ENCODE measurements around the gene VSIG8. TPM values are rescaled to one million over a fixed set of nuclear protein-coding genes. Genes with fewer than 3 reads are reported as not detected.

The VSIG8 gene
- total and polyA plus RNA-seq, 12 donors: 0.44 TPM; not detected in 11

DNA sequence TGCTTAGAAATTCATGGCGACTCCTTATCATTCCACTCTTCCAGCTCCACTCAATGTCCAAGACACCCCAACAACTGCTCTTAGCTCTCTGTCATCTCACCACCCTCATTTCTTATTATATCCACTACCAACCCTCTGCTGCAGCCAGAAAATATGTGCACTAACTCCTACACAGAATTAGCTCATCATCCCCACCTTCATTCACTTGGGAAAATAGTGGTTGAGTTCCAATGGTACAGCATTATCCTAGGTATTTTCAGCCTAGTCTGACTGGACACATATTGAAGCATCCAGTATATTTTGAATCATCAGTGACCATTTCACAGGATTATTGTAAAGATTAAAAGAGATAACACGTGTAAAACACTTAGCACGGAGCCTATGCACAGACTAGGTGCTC is 16.7 kb upstream of the VSIG8 start:
- intact Hi-C loops (cut with DNase I): no loop called here
- Histone ChIP-seq H3K27me3 (peaks cover 0 to 2% (median 0%) of the 10 kb centered on the region in 7 donors), H3K36me3 (no peaks in the 10 kb centered on the region), H3K9me3 (no peaks in the 10 kb centered on the region), H3K4me1 (peaks cover 0 to 33% (median 0%) of the 10 kb centered on the region in 9 donors), H3K4me3 (no peak overlapping the region), H3K27ac (no peak overlapping the region)
- no peak for DNase-seq
- ATAC-seq: no peak
- TF ChIP-seq, protein P1, sequence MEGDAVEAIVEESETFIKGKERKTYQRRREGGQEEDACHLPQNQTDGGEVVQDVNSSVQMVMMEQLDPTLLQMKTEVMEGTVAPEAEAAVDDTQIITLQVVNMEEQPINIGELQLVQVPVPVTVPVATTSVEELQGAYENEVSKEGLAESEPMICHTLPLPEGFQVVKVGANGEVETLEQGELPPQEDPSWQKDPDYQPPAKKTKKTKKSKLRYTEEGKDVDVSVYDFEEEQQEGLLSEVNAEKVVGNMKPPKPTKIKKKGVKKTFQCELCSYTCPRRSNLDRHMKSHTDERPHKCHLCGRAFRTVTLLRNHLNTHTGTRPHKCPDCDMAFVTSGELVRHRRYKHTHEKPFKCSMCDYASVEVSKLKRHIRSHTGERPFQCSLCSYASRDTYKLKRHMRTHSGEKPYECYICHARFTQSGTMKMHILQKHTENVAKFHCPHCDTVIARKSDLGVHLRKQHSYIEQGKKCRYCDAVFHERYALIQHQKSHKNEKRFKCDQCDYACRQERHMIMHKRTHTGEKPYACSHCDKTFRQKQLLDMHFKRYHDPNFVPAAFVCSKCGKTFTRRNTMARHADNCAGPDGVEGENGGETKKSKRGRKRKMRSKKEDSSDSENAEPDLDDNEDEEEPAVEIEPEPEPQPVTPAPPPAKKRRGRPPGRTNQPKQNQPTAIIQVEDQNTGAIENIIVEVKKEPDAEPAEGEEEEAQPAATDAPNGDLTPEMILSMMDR (IDR thresholded peaks at IDR 0.05): no peak
- WGBS, 2 donors: 77 to 83% methylated on average over 3 of the region's 3 CpGs

DNA sequence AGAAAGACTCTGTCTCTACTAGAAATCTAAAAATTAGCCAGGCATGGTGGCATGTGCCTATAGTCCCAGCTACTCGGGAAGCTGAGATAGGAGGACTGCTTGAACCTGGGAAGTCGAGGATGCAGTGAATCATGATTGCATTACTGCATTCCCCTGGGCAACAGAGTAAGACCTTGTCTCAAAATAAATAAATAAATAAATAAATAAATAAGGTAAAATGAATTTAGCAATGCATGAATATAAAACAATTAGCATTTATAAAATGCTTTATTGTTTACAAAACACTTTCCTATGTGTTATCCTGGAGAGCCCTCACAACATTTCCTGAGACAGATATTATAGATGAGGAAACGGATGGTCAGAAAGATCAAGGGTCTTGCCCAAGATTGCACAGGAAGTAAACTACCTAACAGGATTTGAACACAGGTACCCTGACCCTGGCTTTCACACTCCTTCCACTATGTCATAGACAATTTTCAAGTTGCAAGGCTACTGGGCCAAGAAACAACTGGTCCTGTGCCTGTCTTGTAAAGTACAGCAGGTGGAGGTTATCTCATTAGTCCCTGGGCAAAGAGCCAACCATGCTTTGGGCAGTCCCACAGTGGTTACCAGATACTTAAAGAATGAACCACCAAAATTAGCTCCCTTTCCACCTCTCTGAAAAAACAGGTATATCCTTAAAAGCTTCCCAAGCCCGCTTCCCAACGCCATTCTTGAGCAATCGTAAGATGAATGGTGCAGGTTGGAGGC is 15.4 kb upstream of the VSIG8 start:
- no peak overlapping the region for H3K27ac ChIP-seq
- H3K36me3 ChIP-seq: no peaks in the 10 kb centered on the region
- TF ChIP-seq, protein P1 (IDR thresholded peaks at IDR 0.05): no peak
- ATAC-seq (no peak), DNase-seq (no peak)
- peaks cover 0 to 6% (median 0%) of the 10 kb centered on the region in 7 donors for H3K27me3 ChIP-seq
- H3K9me3 ChIP-seq: no peaks in the 10 kb centered on the region
- intact Hi-C loops (cut with DNase I): no loop called here
- WGBS, 2 donors: 95 to 96% methylated on average over 6 of the region's 6 CpGs
- peaks cover 0 to 33% (median 0%) of the 10 kb centered on the region in 9 donors for H3K4me1 ChIP-seq
- H3K4me3 ChIP-seq: no peak overlapping the region

DNA sequence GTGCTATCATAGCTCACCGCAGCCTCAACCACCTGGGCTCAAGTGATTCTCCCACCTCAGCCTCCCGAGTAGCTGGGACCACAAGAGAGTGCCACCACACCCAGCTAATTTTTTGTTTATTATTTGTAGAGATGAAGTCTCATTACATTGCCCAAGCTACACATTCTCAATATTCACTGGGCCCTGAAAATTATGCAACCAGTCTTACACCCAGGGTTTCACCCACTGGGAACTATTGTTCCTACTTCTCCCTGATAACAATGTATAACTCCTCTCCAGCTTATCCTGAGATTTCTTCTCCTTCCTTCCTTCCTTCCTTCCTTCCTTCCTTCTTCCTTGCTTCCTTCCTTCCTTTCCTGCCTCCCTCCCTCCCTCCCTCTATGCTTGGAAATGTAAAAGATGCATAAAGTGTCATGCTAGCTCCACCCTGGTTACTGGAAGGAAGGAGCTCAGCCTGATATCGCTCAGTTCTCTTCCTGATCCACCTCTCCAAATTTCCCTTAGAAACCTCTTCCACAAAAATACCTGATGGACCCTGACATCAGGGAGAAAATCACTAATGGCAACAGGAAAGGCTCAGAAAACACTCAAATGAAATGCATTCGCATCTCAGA is 11.2 kb upstream of the VSIG8 start:
- H3K36me3 ChIP-seq: no peaks in the 10 kb centered on the region
- peaks cover 0 to 11% (median under 1%) of the 10 kb centered on the region in 9 donors for H3K4me1 ChIP-seq
- peaks cover 0 to 23% (median 5%) of the 10 kb centered on the region in 7 donors for H3K27me3 ChIP-seq
- no peak overlapping the region for H3K27ac ChIP-seq
- H3K9me3 ChIP-seq: no peaks in the 10 kb centered on the region
- TF ChIP-seq, protein P1 (IDR thresholded peaks at IDR 0.05): no peak
- no peak for ATAC-seq
- WGBS, 2 donors: 87 to 91% methylated on average over 4 of the region's 4 CpGs
- no peak for DNase-seq
- intact Hi-C loops (cut with DNase I): loop anchor here in 1 of 10 donors (5.0 kb wide), 1 partner anchor 51 kb away; no protein-coding TSS in a partner anchor
- H3K4me3 ChIP-seq: no peak overlapping the region

- Histone ChIP-seq H3K4me1 (peaks cover 0 to 18% (median 8%) of the 10 kb centered on the region in 9 donors), H3K36me3 (no peaks in the 10 kb centered on the region), H3K27me3 (peaks cover 0 to 23% (median 5%) of the 10 kb centered on the region in 7 donors), H3K27ac (no peak overlapping the region), H3K4me3 (no peak overlapping the region), H3K9me3 (no peaks in the 10 kb centered on the region)
- intact Hi-C loops (cut with DNase I): loop anchor here in 1 of 10 donors (5.0 kb wide), 1 partner anchor 51 kb away; no protein-coding TSS in a partner anchor
- DNase-seq: no peak
- no peak for ATAC-seq
- WGBS, 2 donors: 90% methylated on average over 15 of the region's 15 CpGs
- TF ChIP-seq, protein P1 (IDR thresholded peaks at IDR 0.05): no peak
Observed at GRCh38 chr1:159872891-159873290, 10.4 kb upstream of the VSIG8 start.
